GM21447 (cell line): ENCODE results near the gene VWA8.
"Not testable (repeated sequence)": the region's sequence is repeated elsewhere in the genome, so short reads cannot be mapped to it uniquely, and the experiment has no call there.

ENCODE experiments used
- ATAC-seq: cut with Tn5 transposase; IDR thresholded peaks from one replicate; pipeline ENCODE4 v1.9.1; 2021; ENCODE audit not compliant: unreplicated experiment

VWA8 gene

DNA sequence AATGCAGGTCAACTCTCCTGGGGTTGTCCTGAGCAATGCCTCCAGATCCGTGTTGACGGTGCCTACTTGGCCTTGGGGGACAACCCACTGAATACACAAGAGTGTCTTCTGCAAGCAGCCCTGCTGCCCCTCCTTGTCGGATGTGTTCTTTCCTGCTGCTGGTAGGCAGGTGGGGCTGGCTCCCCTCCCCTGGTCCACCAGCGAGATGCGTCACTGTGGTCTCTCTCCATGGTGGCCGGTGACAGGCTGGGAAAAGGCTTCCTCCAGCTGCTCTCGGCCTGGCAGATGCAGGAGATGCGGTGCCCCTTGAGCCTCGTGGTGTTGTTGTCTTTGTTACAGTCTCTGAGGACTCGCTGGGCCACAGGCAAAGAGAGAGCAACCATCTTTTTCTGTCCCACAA is 418.6 kb downstream of the VWA8 start:
- no peak for ATAC-seq

- ATAC-seq, result no peak
Observed at GRCh38 chr13:41541142-41541938, 419.6 kb downstream of the VWA8 start.

GRCh38 chr13:41540240-41540639 is 420.7 kb downstream of the VWA8 start:
- not testable (repeated sequence) for ATAC-seq

DNA sequence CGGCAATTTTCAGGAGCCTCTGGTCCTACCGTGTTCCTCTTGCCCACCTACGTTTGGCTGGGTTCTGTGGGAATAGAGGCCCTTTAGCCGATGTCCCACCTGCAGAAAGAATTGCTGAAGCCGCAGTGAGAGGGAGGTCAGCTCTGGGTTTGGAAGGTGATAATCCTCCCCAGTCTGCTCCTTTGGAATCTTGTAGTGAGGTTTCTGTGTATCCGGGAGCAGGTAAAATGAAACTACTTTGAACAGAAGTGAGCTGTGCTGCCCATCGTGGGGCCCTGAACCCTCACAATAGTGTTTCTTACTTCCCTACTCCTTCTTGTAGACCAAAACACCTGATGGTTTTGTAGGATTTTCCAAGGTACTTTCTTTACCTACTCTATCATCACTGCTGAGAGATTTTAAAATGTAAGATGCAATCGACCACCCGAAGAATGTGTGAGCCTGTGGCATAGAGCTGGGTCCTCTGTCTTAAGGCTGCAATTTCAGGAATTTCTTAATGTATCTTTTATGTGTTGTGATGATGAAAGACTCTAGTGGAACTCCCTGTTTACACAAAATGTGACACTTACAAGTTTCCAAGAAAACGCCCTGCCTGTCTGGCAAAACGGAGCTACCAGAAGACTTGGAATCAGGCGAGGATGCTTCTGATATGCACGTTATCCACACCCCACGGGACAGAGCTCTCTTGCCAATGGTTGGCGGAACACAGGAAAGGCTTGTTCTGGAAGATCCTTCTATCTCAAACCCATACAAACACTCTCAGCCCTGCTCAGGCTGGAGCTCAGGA is 427.4 kb downstream of the VWA8 start:
- ATAC-seq, result no peak

GRCh38 chr13:41528021-41528420 is 432.9 kb downstream of the VWA8 start:
- no peak for ATAC-seq

- no peak for ATAC-seq
Observed at GRCh38 chr13:41520660-41521630, 440.0 kb downstream of the VWA8 start.

DNA sequence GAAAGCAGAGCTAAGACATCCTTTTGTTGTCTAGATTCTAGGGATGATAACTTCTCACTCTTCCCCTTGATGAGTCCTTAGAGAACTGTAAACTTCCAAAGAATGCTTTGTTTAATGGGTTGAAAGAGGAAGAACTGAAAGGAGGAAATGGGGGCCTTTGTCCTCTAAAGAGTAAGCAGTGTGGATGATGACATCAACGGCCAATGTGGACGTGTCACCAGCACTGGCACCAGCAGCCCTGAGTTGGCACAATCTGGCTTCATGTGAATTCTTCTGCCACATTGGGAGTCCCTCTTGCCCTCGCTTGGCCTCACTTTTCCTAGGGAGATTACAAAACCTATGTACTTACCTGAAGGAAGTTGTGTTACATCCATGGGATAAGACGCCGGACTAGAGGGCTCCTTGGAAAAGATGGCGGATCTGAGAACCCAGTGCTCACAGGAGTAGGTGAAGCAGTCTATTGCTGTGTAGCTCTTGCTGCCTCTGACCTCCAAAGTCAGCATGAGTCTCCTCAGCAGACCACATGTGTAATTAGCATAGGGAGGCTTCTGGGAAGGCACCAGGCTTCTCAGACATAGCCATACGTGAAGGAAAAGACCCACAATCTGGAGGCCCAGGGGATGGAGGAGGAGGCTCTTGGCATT is 440.8 kb downstream of the VWA8 start:
- no peak for ATAC-seq
